HG03135 (cell line): ENCODE results near the gene RILPL1.
"Not testable (repeated sequence)": the region's sequence is repeated elsewhere in the genome, so short reads cannot be mapped to it uniquely, and the experiment has no call there.

Source experiments
- ATAC-seq: cut with Tn5 transposase; IDR thresholded peaks from one replicate; pipeline ENCODE4 v1.9.1; 2021; ENCODE audit warnings: mild to moderate bottlenecking, moderate library complexity; ENCODE audit not compliant: unreplicated experiment

Gene RILPL1

GRCh38 chr12:123530668-123531067 is 2.9 kb downstream of the RILPL1 start:
- ATAC-seq = no peak

- ATAC-seq = no peak
Measured at GRCh38 chr12:123529686-123530085, 3.8 kb downstream of the RILPL1 start.

DNA sequence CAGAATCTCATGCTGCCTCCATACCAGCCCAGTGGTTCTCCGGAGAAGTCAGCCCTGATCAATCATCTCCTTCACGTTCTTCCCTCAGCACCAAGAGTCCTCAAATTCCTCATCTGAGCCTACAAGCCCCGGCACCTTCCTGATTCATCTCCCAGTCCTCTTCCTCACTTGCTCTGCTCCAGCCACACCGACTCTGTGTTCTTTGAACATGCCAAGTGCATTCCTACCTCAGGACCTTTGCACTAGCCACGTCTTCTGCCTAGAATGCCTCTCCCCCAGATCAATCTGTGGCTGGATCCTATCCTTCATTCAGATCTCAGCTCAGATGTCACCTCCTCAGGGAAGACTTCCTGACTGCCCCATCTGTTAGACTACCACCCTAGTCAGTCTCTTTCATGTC is 4.7 kb downstream of the RILPL1 start:
- no peak for ATAC-seq

GRCh38 chr12:123526542-123527080 is 6.9 kb downstream of the RILPL1 start:
- ATAC-seq = no peak

- no peak for ATAC-seq
Measured at GRCh38 chr12:123524378-123524777, 9.1 kb downstream of the RILPL1 start.

DNA sequence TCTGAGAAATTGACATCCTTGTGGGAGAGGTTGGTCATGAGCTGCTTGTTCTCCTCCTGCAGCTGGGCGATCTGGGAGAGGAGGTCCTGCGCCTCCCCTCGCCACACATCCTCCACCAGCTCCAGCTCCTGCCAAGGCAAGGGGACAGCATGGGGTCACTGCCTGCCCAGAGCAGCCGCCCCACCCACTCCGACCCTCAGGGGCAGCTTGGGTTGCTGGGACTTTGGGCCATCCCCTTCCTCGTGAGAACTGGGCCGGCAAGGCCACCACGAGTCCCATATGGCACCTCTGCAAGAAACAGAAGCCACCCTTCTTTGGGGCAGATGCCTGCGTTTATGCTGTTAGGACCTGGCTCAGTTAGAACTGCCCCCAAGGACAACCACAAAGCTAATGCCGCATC is 10.0 kb downstream of the RILPL1 start:
- ATAC-seq = no peak

DNA sequence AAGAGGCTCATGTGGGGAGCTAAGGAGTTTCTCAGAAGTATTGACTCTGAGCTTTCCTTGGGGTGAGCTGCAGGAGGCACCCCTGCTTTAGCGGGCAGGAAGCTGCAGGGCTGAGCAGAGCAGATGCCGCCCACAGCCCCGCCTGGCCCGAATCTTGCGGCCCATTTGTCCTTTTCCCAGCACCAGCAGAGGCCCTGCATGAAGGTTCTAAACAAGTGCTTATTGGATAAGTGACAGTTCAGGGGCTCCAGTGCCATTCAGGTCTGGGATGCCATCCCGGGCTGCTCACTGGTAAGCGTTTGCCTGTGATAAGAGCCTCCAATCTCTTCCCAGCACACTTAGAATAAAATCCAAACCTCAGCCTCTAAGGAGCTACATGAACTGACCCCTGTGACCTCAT is 11.4 kb downstream of the RILPL1 start:
- no peak for ATAC-seq

GRCh38 chr12:123520567-123521474 is 12.7 kb downstream of the RILPL1 start:
- no peak for ATAC-seq

- ATAC-seq = no peak
Measured at GRCh38 chr12:123519141-123520001, 14.1 kb downstream of the RILPL1 start.

- ATAC-seq = no peak
Measured at GRCh38 chr12:123516216-123516780, 17.2 kb downstream of the RILPL1 start.

DNA sequence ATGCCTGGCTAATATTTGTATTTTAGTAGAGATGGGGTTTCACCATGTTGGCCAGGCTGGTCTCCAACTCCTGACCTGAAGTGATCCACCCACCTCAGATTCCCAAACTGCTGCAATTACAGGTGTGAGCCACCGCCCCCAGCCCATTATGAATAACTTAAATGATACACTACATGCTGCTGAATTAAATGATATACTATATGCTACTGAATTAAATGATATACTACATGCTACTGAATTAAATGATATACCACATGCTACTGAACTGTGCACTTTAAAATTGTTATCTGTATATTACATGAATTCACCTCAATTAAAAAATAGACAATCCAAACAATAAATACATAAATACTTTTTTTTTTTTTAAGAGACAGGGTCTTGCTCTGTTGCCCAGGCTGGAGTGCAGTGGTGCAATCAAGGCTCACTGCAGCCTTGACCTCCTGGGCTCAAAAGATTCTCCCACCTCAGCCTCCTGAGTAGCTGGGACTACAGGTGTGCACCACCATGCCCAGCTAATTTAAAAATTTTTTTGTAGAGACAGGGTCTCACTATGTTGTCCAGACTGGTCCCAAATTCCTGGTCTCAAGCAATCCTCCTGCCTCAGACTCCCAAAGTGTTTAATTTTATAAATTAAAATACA is 18.8 kb downstream of the RILPL1 start:
- not testable (repeated sequence) for ATAC-seq

DNA sequence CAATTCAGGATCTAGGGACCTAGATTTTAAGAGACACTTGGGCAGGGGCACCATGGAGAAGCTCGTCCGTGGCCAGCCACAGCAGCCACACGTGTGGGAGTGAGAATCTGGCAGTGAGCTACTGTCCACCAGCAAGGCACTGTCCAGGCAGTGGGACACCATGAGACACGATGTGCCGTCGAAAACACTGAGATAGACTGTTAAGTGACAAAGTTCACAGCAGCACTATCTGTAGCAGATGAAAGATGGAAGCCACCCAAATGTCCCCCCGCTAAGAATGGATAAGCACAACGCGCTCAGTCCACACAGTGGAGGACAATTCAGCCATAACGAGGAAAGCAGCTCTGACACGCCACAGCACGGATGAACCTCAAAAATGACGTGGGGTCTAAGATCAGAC is 19.7 kb downstream of the RILPL1 start:
- ATAC-seq = no peak

- no peak for ATAC-seq
Measured at GRCh38 chr12:123512838-123513665, 20.5 kb downstream of the RILPL1 start.

GRCh38 chr12:123506843-123507236 is 26.7 kb downstream of the RILPL1 start:
- no peak for ATAC-seq

DNA sequence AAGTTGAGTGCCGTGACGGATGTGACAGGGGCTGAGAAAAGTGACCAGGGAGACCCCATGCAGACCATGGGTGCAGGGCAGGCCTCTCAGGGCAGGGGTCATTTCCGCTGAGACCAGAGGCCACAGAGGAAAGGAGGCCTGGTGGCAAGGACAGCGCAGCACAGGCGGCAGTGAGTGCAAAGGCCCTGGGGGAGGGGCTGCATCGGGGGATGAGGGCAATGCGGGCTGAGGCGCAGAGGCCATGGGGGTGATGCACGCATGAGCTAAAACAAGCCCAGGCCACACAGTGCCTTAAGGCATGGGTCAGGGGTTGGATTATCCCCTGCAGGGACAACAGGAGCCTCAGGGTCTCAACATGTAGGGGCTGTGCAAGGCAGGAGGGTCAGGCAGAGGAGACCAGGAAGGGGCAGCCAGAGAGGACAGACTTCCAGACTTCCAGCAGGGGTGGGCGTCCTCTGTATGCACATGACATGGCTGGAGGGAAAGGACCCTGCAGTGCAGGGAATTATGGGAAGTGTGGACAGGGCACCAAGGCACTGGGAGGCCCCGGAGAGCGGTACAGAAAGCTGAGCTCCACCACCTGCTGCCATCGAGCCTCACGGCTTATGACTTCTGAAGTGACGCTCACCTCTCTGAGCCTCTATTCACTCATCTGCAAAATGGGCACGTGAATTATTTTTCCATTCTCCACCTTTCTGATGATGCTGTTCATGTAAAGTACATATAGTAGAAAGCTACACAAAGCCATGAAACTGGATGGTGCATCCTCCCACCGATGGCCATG is 27.3 kb downstream of the RILPL1 start:
- no peak for ATAC-seq

GRCh38 chr12:123502163-123502704 is 31.3 kb downstream of the RILPL1 start:
- no peak for ATAC-seq

GRCh38 chr12:123499332-123499731 is 34.2 kb downstream of the RILPL1 start:
- no peak for ATAC-seq

DNA sequence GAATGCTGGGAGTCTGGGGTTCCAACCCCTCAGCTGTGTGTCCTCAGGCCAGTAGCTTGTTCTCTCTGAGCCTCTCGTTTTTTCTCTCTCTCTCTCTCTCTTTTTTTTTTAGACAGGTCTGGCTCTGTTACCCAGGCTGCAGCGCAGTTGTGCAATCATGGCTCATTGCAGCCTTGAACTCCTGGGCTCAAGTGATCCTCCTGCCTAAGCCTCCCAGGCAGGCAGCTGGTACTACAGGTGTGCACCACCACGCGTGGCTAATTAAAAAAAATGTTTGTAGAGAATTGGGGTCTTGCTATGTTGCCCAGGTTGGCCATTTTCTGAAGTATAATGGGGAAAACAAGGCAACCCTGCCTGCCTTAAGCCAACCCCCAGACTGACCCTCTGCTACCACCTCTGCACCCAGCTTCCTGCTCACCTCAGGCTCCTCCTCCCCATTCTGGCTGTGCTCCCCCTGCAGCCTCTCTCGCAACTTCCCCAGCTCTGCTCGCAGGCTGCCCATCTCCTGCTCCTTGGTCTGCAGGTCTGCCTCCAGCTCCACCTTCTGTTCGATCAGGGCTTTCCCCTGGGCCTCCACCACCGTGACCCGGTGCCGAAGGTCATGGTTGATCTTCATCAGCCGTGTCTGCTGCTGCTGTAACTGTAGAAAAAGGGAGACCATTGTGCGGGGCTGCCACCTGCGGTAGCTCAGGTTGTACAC is 35.2 kb downstream of the RILPL1 start:
- ATAC-seq = no peak
